Neural cell (in vitro differentiated cells): ENCODE measurements around the gene C2CD3.

Source experiments
- CTCF ChIP-seq: fragments of 450-650 bp; IDR thresholded peaks from 2 replicates; pipeline ENCODE4 v1.5.1; 2014; ENCODE audit warnings: antibody characterized with exemption, mild to moderate bottlenecking, moderate library complexity; ENCODE audit not compliant: poor library complexity, severe bottlenecking
- EZH2 ChIP-seq: fragments of 200-600, 300-800 bp; shearing (Covaris generic), sonication (generic); IDR thresholded peaks from 2 replicates; pipeline ENCODE4 v1.6.1; 2014; ENCODE audit warnings: antibody characterized with exemption, low read length, borderline replicate concordance, mild to moderate bottlenecking; ENCODE audit not compliant: insufficient read depth, poor library complexity, severe bottlenecking
- RAD21 ChIP-seq: fragments of 450-650 bp; conservative IDR thresholded peaks from 2 replicates; pipeline ENCODE4 v1.6.1; 2014; ENCODE audit warnings: antibody characterized with exemption, mild to moderate bottlenecking, moderate library complexity

- TF ChIP-seq CTCF (no peak), EZH2 (no peak), RAD21 (no peak)
Observed at GRCh38 chr11:74009230-74009547, 161.6 kb downstream of the C2CD3 start.
